Lung (tissue), 13 donors: ENCODE measurements around the gene PLEKHA1. TPM values are rescaled to one million over a fixed set of nuclear protein-coding genes. Genes with fewer than 3 reads are reported as not detected.

Source experiments
- ATAC-seq: fragments of 200-7000 bp; cut with Tn5 transposase; one replicate; pipeline ENCODE4 v1.9.1; 2020; ENCODE audit warnings: moderate number of reproducible peaks; ENCODE audit not compliant: insufficient read depth, low FRiP score
- DNase-seq, 3 donors: peaks; one replicate each; pipeline ENCODE4 v3.0.0-alpha.2; 2013 to 2017
- H3K27ac ChIP-seq, 2 donors: one replicate each; pipeline ENCODE4 v1.5.1; 2013; ENCODE audit warnings: mild to moderate bottlenecking in 2 of 2, moderate library complexity in 2 of 2, control low read depth in 1 of 2, inconsistent platforms in 1 of 2, low read depth in 1 of 2, low read length in 1 of 2
- H3K27me3 ChIP-seq, 3 donors: one replicate each; pipeline ENCODE4 v1.5.1; 2013; ENCODE audit warnings: low read length in 2 of 3; ENCODE audit not compliant: control insufficient read depth in 3 of 3, insufficient read depth in 3 of 3
- H3K36me3 ChIP-seq, 4 donors: one replicate each; pipeline ENCODE4 v1.5.1; 2013; ENCODE audit warnings: low read length in 4 of 4, mild to moderate bottlenecking in 1 of 4, moderate library complexity in 1 of 4; ENCODE audit not compliant: control insufficient read depth in 4 of 4, insufficient read depth in 4 of 4
- H3K4me1 ChIP-seq, 5 donors: one replicate each; pipeline ENCODE4 v1.5.1; 2013; ENCODE audit warnings: low read length in 5 of 5, mild to moderate bottlenecking in 2 of 5, moderate library complexity in 1 of 5; ENCODE audit not compliant: control insufficient read depth in 5 of 5, insufficient read depth in 5 of 5
- H3K4me3 ChIP-seq: one replicate; pipeline ENCODE4 v1.5.1; 2013; ENCODE audit warnings: mild to moderate bottlenecking, control low read depth, moderate library complexity
- H3K9ac ChIP-seq, 2 donors: one replicate each; pipeline ENCODE4 v1.5.1; 2013; ENCODE audit warnings: low read length in 2 of 2, control low read depth in 1 of 2; ENCODE audit not compliant: insufficient read depth in 1 of 2
- H3K9me3 ChIP-seq, 4 donors: one replicate each; pipeline ENCODE4 v1.5.1; 2013; ENCODE audit warnings: low read length in 3 of 4, mild to moderate bottlenecking in 1 of 4, moderate library complexity in 1 of 4; ENCODE audit not compliant: control insufficient read depth in 4 of 4, insufficient read depth in 3 of 4
- CTCF ChIP-seq: IDR thresholded peaks from 2 replicates; pipeline ENCODE4 v1.5.1; 2012; ENCODE audit warnings: mild to moderate bottlenecking; ENCODE audit errors: control extremely low read depth, extremely low read depth
- WGBS, 2 donors: extraction: QIAGEN DNeasy Blood & Tissue Kit; methylation state at CpG; one replicate each; pipeline ENCODE4 v1.1.7; 2013; 5-methylcytosine and 5-hydroxymethylcytosine counted together
- polyA plus RNA-seq, 2 donors: library from polyadenylated mRNA; stranded (reverse); fragments of 200-250 nt; gene quantifications; one replicate each; pipeline ENCODE4 v1.2.1, GENCODE V29; 2013
- small RNA-seq: library from RNA; depleted of rRNA; stranded (forward); fragments of <200 nt; gene quantifications from one replicate; pipeline ENCODE3, GENCODE V24; 2014; ENCODE audit warnings: low replicate concordance
- total RNA-seq, 2 donors: library from RNA; depleted of rRNA in 1 of 2; stranded (reverse); fragments of >200 nt in 1 of 2; gene quantifications; one replicate each; pipeline ENCODE4 v1.2.1, GENCODE V29; 2014 to 2021
- donor health status: control.
- donor health status: control.
- donor health status: Bipolar disorder and iron deficiency.
- donor health status: healthy.
- donor health status: DM: yes; HTN: yes; CAD: no.

PLEKHA1 gene
- total and polyA plus RNA-seq, 4 donors: 18.9 to 73.2 (median 28.2) TPM

GRCh38 chr10:122480146-122480833 is 105.8 kb downstream of the PLEKHA1 start:
- Histone ChIP-seq H3K9me3 (no peaks in the 10 kb centered on the region), H3K36me3 (no peaks in the 10 kb centered on the region), H3K9ac (no peak overlapping the region), H3K27me3 (no peaks in the 10 kb centered on the region), H3K4me3 (no peak overlapping the region), H3K27ac (no peak overlapping the region), H3K4me1 (peaks cover 0 to 20% (median 6%) of the 10 kb centered on the region in 5 donors)
- DNase-seq: no peak
- ATAC-seq: no peak
- 93 to 95% methylated on average over 10 of the region's 10 CpGs for WGBS, 2 donors
- TF ChIP-seq CTCF: no peak

- Histone ChIP-seq H3K36me3 (no peaks in the 10 kb centered on the region), H3K9me3 (no peaks in the 10 kb centered on the region), H3K4me3 (no peak overlapping the region), H3K4me1 (peaks cover 6 to 20% (median 10%) of the 10 kb centered on the region in 5 donors), H3K27me3 (no peaks in the 10 kb centered on the region), H3K9ac (no peak overlapping the region), H3K27ac (no peak overlapping the region)
- no peak for TF ChIP-seq CTCF
- ATAC-seq (no peak), DNase-seq (no peak)
- WGBS, 2 donors: 88 to 94% methylated on average over 6 of the region's 6 CpGs
Measured at GRCh38 chr10:122481296-122482056, 107.0 kb downstream of the PLEKHA1 start.

Small RNA genes within 50 kb of the gene (small RNA-seq; reads per million reads assigned to genes)
- gene MIR3941: not detected
- gene RNU6-728P: not detected

Other genes starting within 250 kb of the PLEKHA1 start
- gene BTBD16, start 103.4 kb upstream of the PLEKHA1 start, total RNA-seq: under 1 TPM in 1 of 2 donors, not detected in 1; 0.67 TPM
- under 1 TPM; 0.03 to 0.73 TPM for gene BTBD16, start 103.4 kb upstream of the PLEKHA1 start, polyA plus RNA-seq
- gene ARMS2, start 79.9 kb downstream of the PLEKHA1 start, total RNA-seq: not detected
- gene ARMS2, start 79.9 kb downstream of the PLEKHA1 start, polyA plus RNA-seq: not detected
- gene HTRA1, start 86.8 kb downstream of the PLEKHA1 start, total RNA-seq: 10 to 100 TPM; 41.4 to 59.8 TPM
- gene HTRA1, start 86.8 kb downstream of the PLEKHA1 start, polyA plus RNA-seq: 10 to 100 TPM; 30.4 to 50.7 TPM
- gene DMBT1, start 186.0 kb downstream of the PLEKHA1 start, total RNA-seq: 100 to 1,000 TPM in 1 of 2 donors, 10 to 100 TPM in 1; 22.0 to 337 TPM
- gene DMBT1, start 186.0 kb downstream of the PLEKHA1 start, polyA plus RNA-seq: 100 to 1,000 TPM in 1 of 2 donors, 10 to 100 TPM in 1; 21.1 to 199 TPM